Measurements from ENCODE around the gene C20orf173.

The C20orf173 gene

GRCh38 chr20:35510951-35511735, 18.3 kb downstream of the C20orf173 start:
- H3K4me1 ChIP-seq (ENCODE audit: control insufficient read depth, insufficient read depth, low read length): no peaks in the 10 kb centered on the region
- WGBS, 2 experiments: 86 to 87% methylated on average over 12 of the region's 12 CpGs
- no peak overlapping the region for H3K27ac ChIP-seq (ENCODE audit: insufficient read depth, low read depth, low read length, poor library complexity, severe bottlenecking)
- H3K27me3 ChIP-seq (ENCODE audit: control insufficient read depth, insufficient read depth, low read length, poor library complexity, severe bottlenecking): no peaks in the 10 kb centered on the region
- H3K36me3 ChIP-seq (ENCODE audit: control insufficient read depth, insufficient read depth, low read length): peaks cover 37% of the 10 kb centered on the region
- H3K9me3 ChIP-seq (ENCODE audit: control insufficient read depth, low read length): no peaks in the 10 kb centered on the region
- no peak overlapping the region for H3K4me3 ChIP-seq (ENCODE audit: insufficient read depth, low read depth, low read length)

DNA sequence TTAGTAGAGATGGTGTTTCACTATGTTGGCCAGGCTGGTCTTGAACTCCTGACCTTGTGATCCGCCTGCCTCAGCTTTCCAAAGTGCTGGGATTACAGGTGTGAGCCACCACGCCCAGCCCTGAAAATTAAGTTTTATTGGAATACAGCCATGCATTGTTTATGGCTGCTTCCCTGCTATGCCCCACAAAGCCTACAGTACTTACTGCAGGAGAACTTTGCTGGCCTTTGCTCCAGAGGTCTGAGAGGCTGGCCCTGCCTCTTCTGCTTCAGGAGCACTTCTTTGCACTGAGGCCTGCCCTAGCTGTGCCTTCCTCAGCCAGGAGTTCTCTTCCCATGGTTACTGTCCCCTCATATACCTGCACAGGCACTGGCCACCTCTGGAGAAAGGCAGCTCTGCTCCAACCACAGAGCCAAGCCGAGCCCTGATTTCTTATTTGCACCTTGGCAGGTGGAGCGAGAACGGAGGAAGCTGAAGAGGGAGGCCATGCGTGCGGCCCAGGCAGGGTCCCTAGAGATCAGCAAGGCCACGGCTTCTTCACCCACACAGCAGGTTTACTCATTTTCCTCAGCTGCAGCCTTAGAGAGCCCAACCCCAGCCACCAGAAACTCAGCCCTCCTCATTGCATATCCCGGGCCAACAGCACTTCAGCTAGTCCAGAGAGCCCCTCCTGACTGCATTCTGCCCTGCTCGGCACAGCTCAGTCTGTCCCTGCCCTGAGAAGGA, 20.8 kb downstream of the C20orf173 start:
- Histone ChIP-seq H3K4me1 (ENCODE audit: control insufficient read depth, insufficient read depth, low read length) (no peaks in the 10 kb centered on the region), H3K27me3 (ENCODE audit: control insufficient read depth, insufficient read depth, low read length, poor library complexity, severe bottlenecking) (no peaks in the 10 kb centered on the region), H3K36me3 (ENCODE audit: control insufficient read depth, insufficient read depth, low read length) (peaks cover 52% of the 10 kb centered on the region), H3K27ac (ENCODE audit: insufficient read depth, low read depth, low read length, poor library complexity, severe bottlenecking) (no peak overlapping the region), H3K9me3 (ENCODE audit: control insufficient read depth, low read length) (no peaks in the 10 kb centered on the region), H3K4me3 (ENCODE audit: insufficient read depth, low read depth, low read length) (no peak overlapping the region)
- 90% methylated on average over 10 of the region's 10 CpGs for WGBS, 2 experiments

DNA sequence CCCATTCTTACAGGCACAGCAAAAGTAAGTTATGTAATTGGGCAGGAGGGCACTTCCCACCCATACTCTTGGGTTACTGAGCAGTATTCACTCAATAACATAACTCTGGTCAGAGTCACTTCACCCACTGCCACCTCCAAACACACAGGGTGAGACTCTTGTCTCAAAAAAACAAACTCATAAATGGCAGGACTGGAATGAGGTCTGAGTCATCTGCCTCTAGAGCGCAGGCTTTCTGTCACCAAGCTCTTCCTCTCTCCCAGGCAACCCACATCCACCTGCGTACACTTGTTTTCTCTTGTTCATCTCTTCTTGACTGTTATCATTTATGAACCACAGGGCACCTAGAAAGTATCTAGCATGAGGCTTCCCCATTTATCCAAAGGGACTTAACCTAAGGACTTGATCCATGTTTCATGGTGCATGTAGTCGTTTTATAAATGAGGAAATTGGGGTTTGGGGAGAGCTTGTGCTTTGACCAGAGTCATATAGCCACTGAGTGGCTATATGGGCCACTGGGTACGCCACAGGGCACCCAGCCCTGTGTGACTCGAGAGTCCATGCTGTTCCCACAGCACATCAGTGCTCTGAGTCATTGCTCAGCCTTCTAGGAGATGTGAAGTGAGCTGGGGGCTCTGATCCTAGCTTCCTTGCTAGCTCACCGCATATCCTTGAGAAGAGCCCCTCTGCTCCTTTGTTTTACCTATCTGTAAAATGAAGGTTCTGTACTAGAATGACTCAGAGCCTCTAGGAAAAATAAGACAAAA, 22.4 kb downstream of the C20orf173 start:
- Histone ChIP-seq H3K9me3 (ENCODE audit: control insufficient read depth, low read length) (no peaks in the 10 kb centered on the region), H3K27ac (ENCODE audit: insufficient read depth, low read depth, low read length, poor library complexity, severe bottlenecking) (no peak overlapping the region), H3K27me3 (ENCODE audit: control insufficient read depth, insufficient read depth, low read length, poor library complexity, severe bottlenecking) (no peaks in the 10 kb centered on the region), H3K4me3 (ENCODE audit: insufficient read depth, low read depth, low read length) (no peak overlapping the region), H3K36me3 (ENCODE audit: control insufficient read depth, insufficient read depth, low read length) (peaks cover 66% of the 10 kb centered on the region), H3K4me1 (ENCODE audit: control insufficient read depth, insufficient read depth, low read length) (no peaks in the 10 kb centered on the region)
- 92 to 94% methylated on average over 6 of the region's 6 CpGs for WGBS, 2 experiments

DNA sequence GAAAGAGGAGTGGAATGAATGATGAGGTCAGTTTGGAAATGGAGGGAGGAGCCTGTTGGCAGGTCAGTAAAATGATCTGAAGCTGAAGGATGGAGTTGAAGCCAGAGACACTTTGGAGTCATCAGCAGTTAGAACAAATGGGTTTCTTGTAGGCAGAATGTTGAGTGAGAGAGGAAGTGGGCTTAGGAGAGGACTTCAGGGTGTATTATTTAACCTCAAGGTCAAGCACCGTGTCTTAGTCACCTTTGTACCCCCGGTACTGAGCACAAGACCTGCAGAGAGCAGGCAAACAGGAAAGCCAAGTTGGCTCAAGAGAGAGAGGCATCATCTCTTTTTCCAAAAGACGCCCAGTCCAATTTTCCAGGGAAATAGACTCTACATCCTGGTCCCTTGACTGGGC, 23.3 kb downstream of the C20orf173 start:
- Histone ChIP-seq H3K27ac (ENCODE audit: insufficient read depth, low read depth, low read length, poor library complexity, severe bottlenecking) (no peak overlapping the region), H3K4me1 (ENCODE audit: control insufficient read depth, insufficient read depth, low read length) (no peaks in the 10 kb centered on the region), H3K9me3 (ENCODE audit: control insufficient read depth, low read length) (no peaks in the 10 kb centered on the region), H3K36me3 (ENCODE audit: control insufficient read depth, insufficient read depth, low read length) (peaks cover 72% of the 10 kb centered on the region), H3K27me3 (ENCODE audit: control insufficient read depth, insufficient read depth, low read length, poor library complexity, severe bottlenecking) (no peaks in the 10 kb centered on the region), H3K4me3 (ENCODE audit: insufficient read depth, low read depth, low read length) (no peak overlapping the region)
- WGBS, 2 experiments: 96 to 98% methylated on average over 3 of the region's 3 CpGs

DNA sequence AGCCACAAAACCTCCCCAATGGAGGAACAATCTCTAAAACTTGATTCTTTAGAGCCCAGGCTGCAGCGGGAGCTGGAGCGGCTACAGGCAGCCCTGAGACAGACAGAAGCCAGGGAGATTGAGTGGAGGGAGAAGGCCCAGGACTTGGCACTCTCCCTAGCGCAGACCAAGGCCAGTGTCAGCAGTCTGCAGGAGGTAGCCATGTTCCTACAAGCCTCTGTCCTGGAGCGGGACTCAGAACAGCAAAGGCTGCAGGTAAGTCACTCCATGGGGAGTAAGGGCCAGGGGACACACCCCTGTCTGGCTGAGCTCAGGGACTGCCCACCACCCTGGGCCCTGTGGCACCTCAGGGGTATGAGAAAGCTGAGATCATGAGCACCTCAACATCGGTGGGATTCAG, 24.7 kb downstream of the C20orf173 start:
- H3K4me1 ChIP-seq (ENCODE audit: control insufficient read depth, insufficient read depth, low read length): no peaks in the 10 kb centered on the region
- no peaks in the 10 kb centered on the region for H3K27me3 ChIP-seq (ENCODE audit: control insufficient read depth, insufficient read depth, low read length, poor library complexity, severe bottlenecking)
- H3K27ac ChIP-seq (ENCODE audit: insufficient read depth, low read depth, low read length, poor library complexity, severe bottlenecking): no peak overlapping the region
- no peaks in the 10 kb centered on the region for H3K9me3 ChIP-seq (ENCODE audit: control insufficient read depth, low read length)
- no peak overlapping the region for H3K4me3 ChIP-seq (ENCODE audit: insufficient read depth, low read depth, low read length)
- WGBS, 2 experiments: 96% methylated on average over 5 of the region's 5 CpGs
- H3K36me3 ChIP-seq (ENCODE audit: control insufficient read depth, insufficient read depth, low read length): peaks cover 65% of the 10 kb centered on the region

- 94 to 95% methylated on average over 16 of the region's 16 CpGs for WGBS, 2 experiments
- H3K27me3 ChIP-seq (ENCODE audit: control insufficient read depth, insufficient read depth, low read length, poor library complexity, severe bottlenecking): no peaks in the 10 kb centered on the region
- H3K36me3 ChIP-seq (ENCODE audit: control insufficient read depth, insufficient read depth, low read length): peaks cover 65% of the 10 kb centered on the region
- no peak overlapping the region for H3K27ac ChIP-seq (ENCODE audit: insufficient read depth, low read depth, low read length, poor library complexity, severe bottlenecking)
- no peak overlapping the region for H3K4me3 ChIP-seq (ENCODE audit: insufficient read depth, low read depth, low read length)
- H3K9me3 ChIP-seq (ENCODE audit: control insufficient read depth, low read length): no peaks in the 10 kb centered on the region
- H3K4me1 ChIP-seq (ENCODE audit: control insufficient read depth, insufficient read depth, low read length): no peaks in the 10 kb centered on the region
Observed at GRCh38 chr20:35503841-35504561, 25.5 kb downstream of the C20orf173 start.

- no peaks in the 10 kb centered on the region for H3K27me3 ChIP-seq (ENCODE audit: control insufficient read depth, insufficient read depth, low read length, poor library complexity, severe bottlenecking)
- H3K4me1 ChIP-seq (ENCODE audit: control insufficient read depth, insufficient read depth, low read length): no peaks in the 10 kb centered on the region
- H3K4me3 ChIP-seq (ENCODE audit: insufficient read depth, low read depth, low read length): no peak overlapping the region
- no peak overlapping the region for H3K27ac ChIP-seq (ENCODE audit: insufficient read depth, low read depth, low read length, poor library complexity, severe bottlenecking)
- WGBS, 2 experiments: 95 to 96% methylated on average over 10 of the region's 10 CpGs
- peaks cover 71% of the 10 kb centered on the region for H3K36me3 ChIP-seq (ENCODE audit: control insufficient read depth, insufficient read depth, low read length)
- no peaks in the 10 kb centered on the region for H3K9me3 ChIP-seq (ENCODE audit: control insufficient read depth, low read length)
Observed at GRCh38 chr20:35503281-35503680, 26.2 kb downstream of the C20orf173 start.

GRCh38 chr20:35502352-35502751, 27.1 kb downstream of the C20orf173 start:
- Histone ChIP-seq H3K36me3 (ENCODE audit: control insufficient read depth, insufficient read depth, low read length) (peaks cover 72% of the 10 kb centered on the region), H3K4me3 (ENCODE audit: insufficient read depth, low read depth, low read length) (no peak overlapping the region), H3K9me3 (ENCODE audit: control insufficient read depth, low read length) (no peaks in the 10 kb centered on the region), H3K4me1 (ENCODE audit: control insufficient read depth, insufficient read depth, low read length) (no peaks in the 10 kb centered on the region), H3K27me3 (ENCODE audit: control insufficient read depth, insufficient read depth, low read length, poor library complexity, severe bottlenecking) (no peaks in the 10 kb centered on the region), H3K27ac (ENCODE audit: insufficient read depth, low read depth, low read length, poor library complexity, severe bottlenecking) (no peak overlapping the region)
- WGBS, 2 experiments: 95 to 96% methylated on average over 8 of the region's 8 CpGs

DNA sequence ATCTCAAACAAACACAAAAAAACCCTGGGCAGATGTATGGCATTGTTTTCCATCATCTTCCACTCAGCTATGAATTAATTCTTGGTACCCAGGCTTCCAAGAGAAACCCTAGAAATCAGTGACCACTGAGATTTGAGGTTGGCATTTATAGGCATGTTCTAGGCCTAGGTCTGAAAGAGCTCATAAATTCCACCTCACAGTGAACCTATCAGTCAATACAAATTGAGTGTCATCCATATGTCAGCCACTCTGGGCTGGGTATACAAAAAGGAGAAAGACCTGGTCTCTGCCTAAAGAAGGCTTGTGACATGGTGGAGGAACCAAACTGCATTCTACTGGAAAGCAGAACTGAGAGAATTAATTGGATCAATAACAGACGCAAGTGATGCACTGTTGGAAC, 30.2 kb downstream of the C20orf173 start:
- no peaks in the 10 kb centered on the region for H3K27me3 ChIP-seq (ENCODE audit: control insufficient read depth, insufficient read depth, low read length, poor library complexity, severe bottlenecking)
- H3K36me3 ChIP-seq (ENCODE audit: control insufficient read depth, insufficient read depth, low read length): peaks cover 63% of the 10 kb centered on the region
- H3K9me3 ChIP-seq (ENCODE audit: control insufficient read depth, low read length): no peaks in the 10 kb centered on the region
- H3K4me1 ChIP-seq (ENCODE audit: control insufficient read depth, insufficient read depth, low read length): no peaks in the 10 kb centered on the region
- H3K27ac ChIP-seq (ENCODE audit: insufficient read depth, low read depth, low read length, poor library complexity, severe bottlenecking): no peak overlapping the region
- WGBS, 2 experiments: 93 to 94% methylated on average over 1 of the region's 1 CpG
- H3K4me3 ChIP-seq (ENCODE audit: insufficient read depth, low read depth, low read length): no peak overlapping the region

All from ectodermal cell (in vitro differentiated cells).